OCI-LY7 (cell line): ENCODE data around the gene PES1. TPM values are rescaled to one million over a fixed set of nuclear protein-coding genes. Genes with fewer than 3 reads are reported as not detected.
A peak's percentile ranks its signal among the peaks of the same experiment; 100 is the strongest.

Experiments used
- Bru-seq: library from RNA; stranded (reverse); fragments of 400-500 nt; gene quantifications from one replicate; lab custom pipeline; 2021; lab: Mats Ljungman, UMichigan
- BruChase-seq, 2 experiments: library from RNA; stranded (reverse); fragments of 400-500 nt; gene quantifications; one replicate each; lab custom pipeline; 2021; lab: Mats Ljungman, UMichigan
- BruUV-seq: library from RNA; stranded (reverse); fragments of 400-500 nt; replicated peaks from 2 replicates; lab custom pipeline; 2021; lab: Mats Ljungman, UMichigan
- CTCF ChIA-PET: fragments of 300-600 bp; sonication (Branson Sonifier 250); formaldehyde crosslinking; loops from one replicate; lab custom pipeline; 2022; ENCODE audit warnings: antibody characterized with exemption; ENCODE audit not compliant: unreplicated experiment; lab: Charles Lee
- POLR2A ChIA-PET: fragments of 300-600 bp; sonication (Branson Sonifier 250); formaldehyde crosslinking; loops from one replicate; lab custom pipeline; 2022; ENCODE audit warnings: antibody characterized with exemption; lab: Charles Lee
- DNase-seq: peaks from one replicate; pipeline ENCODE4 v3.0.0-alpha.2; 2015; ENCODE audit warnings: low spot score
- H2AFZ ChIP-seq: fragments of 200-600 bp; sonication (generic), shearing (Covaris generic); 2 replicates; pipeline ENCODE4 v1.6.1; 2014; ENCODE audit warnings: mild to moderate bottlenecking, antibody characterized with exemption, low read length, moderate library complexity
- H3K27ac ChIP-seq: fragments of 200-600 bp; sonication (generic); 2 replicates; pipeline ENCODE4 v1.5.1; 2014; ENCODE audit warnings: mixed run types, low read depth, mild to moderate bottlenecking, moderate library complexity, low read length, inconsistent platforms; ENCODE audit not compliant: poor library complexity, severe bottlenecking
- H3K36me3 ChIP-seq: fragments of 200-600 bp; sonication (generic); 2 replicates; pipeline ENCODE4 v1.6.1; 2014; ENCODE audit warnings: mild to moderate bottlenecking, antibody characterized with exemption, low read length, moderate library complexity, mixed read lengths; ENCODE audit not compliant: insufficient read depth
- H3K4me1 ChIP-seq: fragments of 200-600 bp; sonication (generic); 2 replicates; pipeline ENCODE4 v1.5.1; 2014; ENCODE audit warnings: mild to moderate bottlenecking, low read length; ENCODE audit not compliant: insufficient read depth, poor library complexity, severe bottlenecking
- H3K4me2 ChIP-seq: fragments of 200-600 bp; sonication (generic); 2 replicates; pipeline ENCODE4 v1.6.1; 2014; ENCODE audit warnings: mild to moderate bottlenecking, low read length
- H3K4me3 ChIP-seq: fragments of 200-600 bp; sonication (generic); 2 replicates; pipeline ENCODE4 v1.5.1; 2014; ENCODE audit warnings: mild to moderate bottlenecking, low read depth, low read length; ENCODE audit not compliant: poor library complexity, severe bottlenecking
- H3K79me2 ChIP-seq: fragments of 200-600 bp; sonication (generic); 2 replicates; pipeline ENCODE4 v1.6.1; 2016; ENCODE audit warnings: low read depth, mild to moderate bottlenecking, low read length, moderate library complexity, mixed read lengths; ENCODE audit not compliant: insufficient read depth
- H3K9me2 ChIP-seq: fragments of 200-600 bp; sonication (generic); 2 replicates; pipeline ENCODE4 v1.6.1; 2016; ENCODE audit warnings: mild to moderate bottlenecking, low read length, mixed read lengths; ENCODE audit not compliant: insufficient read depth
- H3K9me3 ChIP-seq: fragments of 200-600 bp; sonication (generic); 2 replicates; pipeline ENCODE4 v1.6.1; 2014; ENCODE audit warnings: mild to moderate bottlenecking, mixed run types, low read length, mixed read lengths
- H4K20me1 ChIP-seq: fragments of 200-600 bp; sonication (generic); 2 replicates; pipeline ENCODE4 v1.6.1; 2014; ENCODE audit warnings: mild to moderate bottlenecking, antibody characterized with exemption, low read length, moderate library complexity, mixed read lengths; ENCODE audit not compliant: insufficient read depth
- CTCF ChIP-seq: fragments of 200-600 bp; sonication (generic); conservative IDR thresholded peaks from 2 replicates; pipeline ENCODE4 v1.5.1; 2014; ENCODE audit warnings: mild to moderate bottlenecking, antibody characterized with exemption, low read length, moderate library complexity, mixed read lengths
- EZH2phosphoT487 ChIP-seq: fragments of 200-600 bp; sonication (generic); IDR thresholded peaks from 2 replicates; pipeline ENCODE4 v1.6.1; 2018; ENCODE audit warnings: low read depth, borderline replicate concordance, mild to moderate bottlenecking, mixed run types, antibody characterized with exemption, low read length, moderate library complexity, mixed read lengths
- intact Hi-C: fragments of 100-400 bp; cut with micrococcal nuclease; formaldehyde crosslinking; loops from one replicate; pipeline ENCODE4 v1.10.0; 2022; ENCODE audit not compliant: unreplicated experiment
- long read RNA-seq: library from polyadenylated mRNA; stranded (forward); transcript quantifications from one replicate; pipeline ENCODE4 v2.0.0, GENCODE V29; 2022
- total RNA-seq, 2 experiments: library from RNA; depleted of rRNA in 1 of 2; stranded (reverse); fragments of >200 nt in 1 of 2; shearing (Covaris generic) in 1 of 2; gene quantifications; 2 replicates each; pipeline ENCODE4 v1.2.3, GENCODE V29; 2014 to 2022

PES1 gene
- total RNA-seq (2014; rRNA removed; shearing (Covaris generic)) (78.2 and 83.4 TPM in 2 replicates), total RNA-seq (2022) (78.5 and 107 TPM in 2 replicates), Bru-seq, nascent RNA (percentile 66 among the genes with signal in this experiment), BruChase-seq, experiment 1, labeled RNA remaining after a 6-hour chase (percentile 63 among the genes with signal in this experiment), BruChase-seq, experiment 2, labeled RNA remaining after a 2-hour chase (percentile 70 among the genes with signal in this experiment)
- long read RNA-seq, transcript PES1-202 (15 exons, 2,295 nt): major isoform, 39 of 69 reads
- long read RNA-seq, partial matches to known transcripts: 14 of 69 reads
- long read RNA-seq, other reads (novel, unspliced or antisense): 10 of 69 reads

DNA sequence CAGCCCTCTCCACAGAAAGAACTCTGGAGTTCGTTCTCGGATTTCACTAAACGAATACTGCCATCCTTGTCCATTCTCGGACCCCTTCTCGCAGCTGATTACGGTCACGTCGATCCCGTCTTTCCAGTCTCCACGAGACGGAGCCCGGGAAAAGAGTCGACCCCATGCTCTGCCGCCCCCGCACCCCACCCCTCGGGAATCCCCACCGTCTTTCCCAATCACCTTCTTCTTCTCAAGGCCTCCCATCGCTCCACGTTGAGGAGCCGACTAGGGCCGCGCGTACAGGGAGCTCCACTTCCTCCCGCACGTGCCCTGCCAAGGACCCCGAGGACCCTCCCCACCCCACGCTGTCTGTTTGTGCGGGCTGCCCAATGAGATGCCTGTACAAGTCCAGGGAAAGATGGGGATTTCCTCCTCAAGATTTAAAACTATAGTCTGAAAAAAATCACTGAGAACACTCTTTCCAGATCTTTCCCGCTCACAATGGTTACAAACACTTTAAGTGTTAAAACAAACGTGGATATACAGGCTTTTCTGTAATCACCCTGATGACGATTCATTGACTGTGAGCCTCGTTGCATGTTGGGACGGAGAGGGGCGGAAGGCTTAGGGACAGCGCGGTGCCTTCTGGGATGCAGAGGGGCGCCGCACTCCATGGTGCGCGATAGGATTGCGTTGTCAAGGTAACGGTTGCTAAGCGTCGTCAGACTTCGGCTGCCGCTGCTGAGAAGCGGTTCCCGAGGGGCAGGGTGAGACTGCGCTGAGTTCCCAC is at the start of gene PES1:
Gene PES1 (minus strand): TSS at position 323 of the 772 bp plus-strand sequence. CDS start 77 bp downstream, at position 246.
- Histone ChIP-seq H3K36me3 (peaks cover 28% of the 10 kb centered on the region), H2AFZ (peak within 1 kb of the TSS; percentile 11; the same call in 1 of the 2 replicates), H3K4me1 (peaks cover 11% of the 10 kb centered on the region), H3K9me2 (no peaks in the 10 kb centered on the region), H3K27ac (peak within 1 kb of the TSS; percentile 49), H3K9me3 (no peaks in the 10 kb centered on the region), H3K4me2 (peak within 1 kb of the TSS; percentile 84), H4K20me1 (peaks cover 17% of the 10 kb centered on the region; the same call in 1 of the 2 replicates), H3K4me3 (peak within 1 kb of the TSS; percentile 95), H3K79me2 (peaks cover 23% of the 10 kb centered on the region)
- peak; percentile 99 for DNase-seq
- ChIA-PET POLR2A (interaction anchor here (0.6 to 1.6 kb wide), 3 partner anchors 9 to 356 kb away, joined by 3 to 5 read pairs (median 3); no protein-coding TSS in a partner anchor), CTCF (no interaction called here)
- no TSS peak for BruUV-seq
- intact Hi-C loops: loop anchor here (5.0 kb wide), 1 partner anchor 491 kb away; the partner anchor contains the start of gene SMTN
- TF ChIP-seq EZH2phosphoT487 (no peak), CTCF (no peak)

DNA sequence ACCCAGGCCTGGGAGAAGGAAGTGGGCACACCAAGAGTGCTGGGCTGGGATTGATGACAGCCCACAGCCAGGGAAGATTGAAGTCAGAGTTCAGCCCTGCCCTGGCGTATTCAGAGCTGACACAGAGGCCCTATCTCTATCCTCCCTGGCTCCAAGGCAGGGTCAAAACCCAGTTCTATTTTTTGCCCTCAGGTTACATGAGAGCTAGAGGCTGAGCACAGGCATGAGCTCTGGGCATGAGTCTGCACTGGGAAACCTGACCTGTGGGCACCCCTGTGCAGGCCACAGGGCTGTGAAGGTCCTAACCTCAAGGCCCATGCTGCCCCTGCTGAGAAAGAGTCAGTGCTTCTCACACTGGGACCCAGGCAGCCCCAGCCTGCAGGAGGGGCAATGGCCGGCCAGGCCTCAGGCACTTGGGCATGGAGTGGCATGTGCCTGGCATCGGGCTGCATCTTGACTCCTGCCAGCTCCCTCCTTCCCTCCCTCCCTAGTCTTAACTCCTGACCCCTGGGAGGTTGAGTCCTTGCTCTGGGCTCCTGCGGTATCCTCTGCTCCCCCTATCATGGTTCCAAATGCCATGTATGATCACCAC is 49.2 kb upstream of the PES1 start:
- Histone ChIP-seq H3K36me3 (no peaks in the 10 kb centered on the region; the same call in 1 of the 2 replicates), H3K4me1 (peaks cover 3% of the 10 kb centered on the region), H3K4me2 (no peak overlapping the region), H3K27ac (no peak overlapping the region), H3K79me2 (no peaks in the 10 kb centered on the region), H3K4me3 (no peak overlapping the region), H2AFZ (no peak overlapping the region), H3K9me2 (no peaks in the 10 kb centered on the region), H4K20me1 (no peaks in the 10 kb centered on the region), H3K9me3 (no peaks in the 10 kb centered on the region)
- ChIA-PET CTCF (no interaction called here), POLR2A (interaction anchor here (0.7 kb wide), 1 partner anchor 19 kb away, joined by 3 read pairs; no protein-coding TSS in a partner anchor)
- BruUV-seq: no TSS peak
- no peak for DNase-seq
- intact Hi-C loops: no loop called here
- TF ChIP-seq CTCF (no peak), EZH2phosphoT487 (no peak)
